Uterus (tissue), 4 donors: ENCODE measurements around the gene TTLL7. TPM values are rescaled to one million over a fixed set of nuclear protein-coding genes. Genes with fewer than 3 reads are reported as not detected.
A peak's percentile ranks its signal among the peaks of the same experiment; 100 is the strongest.

Experiments
- DNase-seq, 2 donors: peaks; one replicate each; pipeline ENCODE4 v3.0.0-alpha.2; 2019 to 2020
- H3K27ac ChIP-seq, 2 donors: fragments of 200-600 bp; sonication (generic); 1 replicate in 1 of 2; 2 replicates in 1 of 2; pipeline ENCODE4 v1.5.1; 2016 to 2018
- H3K27me3 ChIP-seq, 2 donors: fragments of 200-600 bp; sonication (generic); one replicate each; pipeline ENCODE4 v1.5.1; 2018 to 2019; ENCODE audit warnings: control low read depth in 1 of 2
- H3K36me3 ChIP-seq, 2 donors: fragments of 200-600 bp; sonication (generic); one replicate each; pipeline ENCODE4 v1.5.1; 2019; ENCODE audit warnings: control low read depth in 1 of 2
- H3K4me1 ChIP-seq, 2 donors: fragments of 200-600 bp; sonication (generic); one replicate each; pipeline ENCODE4 v1.5.1; 2018 to 2019; ENCODE audit warnings: control low read depth in 1 of 2
- H3K4me3 ChIP-seq, 2 donors: fragments of 200-600 bp; sonication (generic); 1 replicate in 1 of 2; 2 replicates in 1 of 2; pipeline ENCODE4 v1.5.1; 2018 to 2019; ENCODE audit warnings: mild to moderate bottlenecking in 1 of 2
- H3K9me3 ChIP-seq, 2 donors: fragments of 200-600 bp; sonication (generic); one replicate each; pipeline ENCODE4 v1.5.1; 2019; ENCODE audit warnings: control low read depth in 1 of 2
- CTCF ChIP-seq, 4 experiments: fragments of 200-600 bp in 2 of 4; fragments of 450-650 bp in 2 of 4; sonication (generic) in 2 of 4; IDR thresholded peaks; one replicate each; pipeline ENCODE4 v1.5.1; 2016 to 2019; ENCODE audit warnings: antibody characterized with exemption in 4 of 4, mild to moderate bottlenecking in 2 of 4, moderate library complexity in 1 of 4
- POLR2A ChIP-seq, 2 donors: fragments of 450-650 bp; IDR thresholded peaks; one replicate each; pipeline ENCODE4 v1.6.1; 2016; ENCODE audit warnings: antibody characterized with exemption in 2 of 2, mild to moderate bottlenecking in 1 of 2, moderate library complexity in 1 of 2
- intact Hi-C: fragments of 100-400 bp; cut with DNase I; formaldehyde crosslinking; loops from one replicate; pipeline ENCODE4 v1.15.1; 2023; ENCODE audit warnings: low total_unique reads
- total RNA-seq, 4 donors: library from RNA; depleted of rRNA in 3 of 4; stranded (reverse); fragments of >200 nt in 3 of 4; gene quantifications; one replicate each; pipeline versions ENCODE4 v1.1.0 to v1.2.4, GENCODE V29; 2014 to 2023
- donor health status: DM: yes; HTN: yes; CAD: no.

TTLL7 gene
- 10 to 100 TPM; 16.2 to 61.0 (median 34.1) TPM for total RNA-seq

GRCh38 chr1:83998498-83999315, at the start of gene TTLL7:
TTLL7 (minus strand) TSS chr1:83999132; CDS start chr1:83952211, 46,921 bp downstream.
- TF ChIP-seq POLR2A (IDR thresholded peaks at IDR 0.05): peak in 1 of 2 donors; percentile 33
- TF ChIP-seq CTCF (IDR thresholded peaks at IDR 0.05): peak in 1 of 4 experiments; percentile 6
- Histone ChIP-seq H3K27ac (peak within 1 kb of the TSS; percentile 74 to 83), H3K36me3 (no peaks in the 10 kb centered on the region), H3K9me3 (no peaks in the 10 kb centered on the region), H3K27me3 (no peaks in the 10 kb centered on the region), H3K4me1 (no peaks in the 10 kb centered on the region), H3K4me3 (peak within 1 kb of the TSS; percentile 61 to 64)
- intact Hi-C loops: no loop called here
- peak; percentile 62 to 72 for DNase-seq

GRCh38 chr1:84042461-84042860, 43.5 kb upstream of the TTLL7 start:
- intact Hi-C loops: no loop called here
- Histone ChIP-seq H3K36me3 (no peaks in the 10 kb centered on the region), H3K9me3 (no peaks in the 10 kb centered on the region), H3K27me3 (no peaks in the 10 kb centered on the region), H3K4me3 (no peak overlapping the region), H3K27ac (no peak overlapping the region), H3K4me1 (no peaks in the 10 kb centered on the region)
- TF ChIP-seq POLR2A (IDR thresholded peaks at IDR 0.05) (no peak), CTCF (IDR thresholded peaks at IDR 0.05) (no peak)
- DNase-seq: no peak

GRCh38 chr1:84037758-84038611, 39.1 kb upstream of the TTLL7 start:
- Histone ChIP-seq H3K4me1 (no peaks in the 10 kb centered on the region), H3K27ac (no peak overlapping the region), H3K9me3 (no peaks in the 10 kb centered on the region), H3K36me3 (no peaks in the 10 kb centered on the region), H3K27me3 (no peaks in the 10 kb centered on the region), H3K4me3 (no peak overlapping the region)
- TF ChIP-seq POLR2A (IDR thresholded peaks at IDR 0.05): no peak
- TF ChIP-seq CTCF (IDR thresholded peaks at IDR 0.05): no peak
- intact Hi-C loops: no loop called here
- DNase-seq: no peak

- TF ChIP-seq CTCF (IDR thresholded peaks at IDR 0.05): no peak
- TF ChIP-seq POLR2A (IDR thresholded peaks at IDR 0.05): no peak
- Histone ChIP-seq H3K9me3 (no peaks in the 10 kb centered on the region), H3K4me1 (no peaks in the 10 kb centered on the region), H3K27ac (no peak overlapping the region), H3K36me3 (no peaks in the 10 kb centered on the region), H3K27me3 (no peaks in the 10 kb centered on the region), H3K4me3 (no peak overlapping the region)
- no peak for DNase-seq
- intact Hi-C loops: no loop called here
Measured at GRCh38 chr1:84031802-84032327, 32.9 kb upstream of the TTLL7 start.
